ENCODE measurements around the gene ARFGEF2.

DNA sequence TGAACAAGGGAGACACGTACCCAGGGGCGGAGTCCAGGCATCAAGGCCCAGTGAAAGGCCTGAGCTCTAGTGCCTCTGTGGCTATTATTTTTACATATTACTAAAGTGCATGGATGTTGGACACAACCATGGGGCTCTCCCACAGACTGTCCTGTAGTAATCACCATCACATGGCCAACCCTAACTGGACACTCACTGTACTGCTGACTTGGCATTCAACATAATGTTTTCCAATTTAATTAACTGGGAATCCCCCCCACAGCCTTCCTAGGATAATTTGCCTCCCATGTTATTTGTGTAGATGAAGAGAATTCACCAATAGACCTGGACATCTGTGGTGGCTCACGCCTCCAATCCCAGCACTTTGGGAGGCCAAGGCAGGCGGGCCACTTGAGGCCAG is 34.5 kb downstream of the ARFGEF2 start:
- TF ChIP-seq, protein P1, sequence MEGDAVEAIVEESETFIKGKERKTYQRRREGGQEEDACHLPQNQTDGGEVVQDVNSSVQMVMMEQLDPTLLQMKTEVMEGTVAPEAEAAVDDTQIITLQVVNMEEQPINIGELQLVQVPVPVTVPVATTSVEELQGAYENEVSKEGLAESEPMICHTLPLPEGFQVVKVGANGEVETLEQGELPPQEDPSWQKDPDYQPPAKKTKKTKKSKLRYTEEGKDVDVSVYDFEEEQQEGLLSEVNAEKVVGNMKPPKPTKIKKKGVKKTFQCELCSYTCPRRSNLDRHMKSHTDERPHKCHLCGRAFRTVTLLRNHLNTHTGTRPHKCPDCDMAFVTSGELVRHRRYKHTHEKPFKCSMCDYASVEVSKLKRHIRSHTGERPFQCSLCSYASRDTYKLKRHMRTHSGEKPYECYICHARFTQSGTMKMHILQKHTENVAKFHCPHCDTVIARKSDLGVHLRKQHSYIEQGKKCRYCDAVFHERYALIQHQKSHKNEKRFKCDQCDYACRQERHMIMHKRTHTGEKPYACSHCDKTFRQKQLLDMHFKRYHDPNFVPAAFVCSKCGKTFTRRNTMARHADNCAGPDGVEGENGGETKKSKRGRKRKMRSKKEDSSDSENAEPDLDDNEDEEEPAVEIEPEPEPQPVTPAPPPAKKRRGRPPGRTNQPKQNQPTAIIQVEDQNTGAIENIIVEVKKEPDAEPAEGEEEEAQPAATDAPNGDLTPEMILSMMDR (IDR thresholded peaks at IDR 0.05) = no peak
- TF ChIP-seq POLR2A (IDR thresholded peaks at IDR 0.05) = no peak
